A549 (cell line): ENCODE results near the gene SEC24D.

Source experiments
- BHLHE40 ChIP-seq: IDR thresholded peaks from 2 replicates; pipeline ENCODE4 v1.6.1; 2012; ENCODE audit warnings: low read depth, low read length, inconsistent platforms
- CEBPB ChIP-seq, 2 experiments: fragments of >200 bp in 1 of 2; sonication (Bioruptor Twin) in 1 of 2; formaldehyde crosslinking in 1 of 2; IDR thresholded peaks; 2 replicates each; pipeline ENCODE4 v1.6.1; 2012 to 2016
- EP300 ChIP-seq, 2 experiments: fragments of >200 bp; sonication (Bioruptor Twin); formaldehyde crosslinking; IDR thresholded peaks; 2 replicates in 1 of 2; 3 replicates in 1 of 2; pipeline ENCODE4 v1.6.1; 2016 to 2017
- HDAC2 ChIP-seq: fragments of 200-600 bp; sonication (generic); IDR thresholded peaks from 2 replicates; pipeline ENCODE4 v1.6.1; 2016
- HOXA7 ChIP-seq: fragments of 250-450 bp; sonication (Bioruptor Pico); IDR thresholded peaks from 2 replicates; pipeline ENCODE4 v1.5.0; 2020; ENCODE audit warnings: mild to moderate bottlenecking, moderate library complexity
- KDM5A ChIP-seq: fragments of 200-600 bp; sonication (generic); IDR thresholded peaks from 2 replicates; pipeline ENCODE4 v1.6.1; 2016; ENCODE audit warnings: antibody characterized with exemption, mild to moderate bottlenecking
- MAZ ChIP-seq: fragments of 150-350 bp; IDR thresholded peaks from 2 replicates; pipeline ENCODE4 v1.6.1; 2014; ENCODE audit warnings: antibody characterized with exemption, low read depth, low read length, borderline replicate concordance
- POLR2A ChIP-seq: IDR thresholded peaks from 2 replicates; pipeline ENCODE4 v1.6.1; 2012; ENCODE audit warnings: mild to moderate bottlenecking, low read length
- TF ChIP-seq, protein P1 (sequence below): fragments of >200 bp; sonication (Bioruptor Twin); formaldehyde crosslinking; IDR thresholded peaks from 3 replicates; pipeline ENCODE4 v1.5.1; 2016
- TF ChIP-seq, protein P2 (sequence below): IDR thresholded peaks from 2 replicates; pipeline ENCODE4 v1.6.1; 2012
- TF ChIP-seq, protein P3 (sequence below): IDR thresholded peaks from 2 replicates; pipeline ENCODE4 v1.6.1; 2012; ENCODE audit warnings: low read depth, borderline replicate concordance

DNA sequence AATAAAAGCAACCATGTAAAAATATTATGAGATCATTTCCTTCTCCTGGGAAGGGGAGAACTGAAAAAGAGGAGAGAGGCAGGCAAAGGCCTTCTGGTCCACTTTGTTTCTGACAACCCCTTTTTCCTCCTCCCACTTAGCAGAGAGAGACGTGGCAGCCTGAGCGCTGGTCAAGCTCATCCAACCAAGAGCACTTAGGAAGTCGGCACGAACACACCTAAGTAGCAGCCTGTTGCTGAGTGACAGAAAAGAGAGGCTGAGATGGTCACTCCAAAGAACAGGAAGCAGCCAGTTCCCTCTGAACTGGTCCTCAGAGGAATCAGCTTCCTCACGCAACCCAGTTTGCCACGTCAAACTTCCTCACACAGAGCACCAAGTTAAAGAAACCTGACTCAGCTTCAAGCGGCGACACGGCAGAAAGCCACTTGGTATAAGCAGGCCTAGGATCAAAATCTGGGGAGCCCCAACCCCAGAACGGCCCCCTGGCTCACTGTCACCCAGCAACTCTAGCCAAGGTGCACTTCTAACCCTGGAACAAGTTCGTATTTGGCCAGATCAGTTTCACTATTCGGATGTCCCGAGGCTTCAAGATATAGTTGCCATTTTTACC is 861 bp downstream of the SEC24D start:
- TF ChIP-seq EP300 (IDR thresholded peaks at IDR 0.05) = no peak
- TF ChIP-seq, protein P1, sequence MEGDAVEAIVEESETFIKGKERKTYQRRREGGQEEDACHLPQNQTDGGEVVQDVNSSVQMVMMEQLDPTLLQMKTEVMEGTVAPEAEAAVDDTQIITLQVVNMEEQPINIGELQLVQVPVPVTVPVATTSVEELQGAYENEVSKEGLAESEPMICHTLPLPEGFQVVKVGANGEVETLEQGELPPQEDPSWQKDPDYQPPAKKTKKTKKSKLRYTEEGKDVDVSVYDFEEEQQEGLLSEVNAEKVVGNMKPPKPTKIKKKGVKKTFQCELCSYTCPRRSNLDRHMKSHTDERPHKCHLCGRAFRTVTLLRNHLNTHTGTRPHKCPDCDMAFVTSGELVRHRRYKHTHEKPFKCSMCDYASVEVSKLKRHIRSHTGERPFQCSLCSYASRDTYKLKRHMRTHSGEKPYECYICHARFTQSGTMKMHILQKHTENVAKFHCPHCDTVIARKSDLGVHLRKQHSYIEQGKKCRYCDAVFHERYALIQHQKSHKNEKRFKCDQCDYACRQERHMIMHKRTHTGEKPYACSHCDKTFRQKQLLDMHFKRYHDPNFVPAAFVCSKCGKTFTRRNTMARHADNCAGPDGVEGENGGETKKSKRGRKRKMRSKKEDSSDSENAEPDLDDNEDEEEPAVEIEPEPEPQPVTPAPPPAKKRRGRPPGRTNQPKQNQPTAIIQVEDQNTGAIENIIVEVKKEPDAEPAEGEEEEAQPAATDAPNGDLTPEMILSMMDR = no peak
- no peak for TF ChIP-seq MAZ
- TF ChIP-seq HOXA7 = no peak
- TF ChIP-seq BHLHE40 = no peak
- no peak for TF ChIP-seq HDAC2
- TF ChIP-seq POLR2A = no peak
- TF ChIP-seq CEBPB (IDR thresholded peaks at IDR 0.05) = no peak
- TF ChIP-seq KDM5A = no peak
- TF ChIP-seq, protein P2, sequence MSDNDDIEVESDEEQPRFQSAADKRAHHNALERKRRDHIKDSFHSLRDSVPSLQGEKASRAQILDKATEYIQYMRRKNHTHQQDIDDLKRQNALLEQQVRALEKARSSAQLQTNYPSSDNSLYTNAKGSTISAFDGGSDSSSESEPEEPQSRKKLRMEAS = no peak; the same call in 1 of the 2 replicates
- TF ChIP-seq, protein P3, sequence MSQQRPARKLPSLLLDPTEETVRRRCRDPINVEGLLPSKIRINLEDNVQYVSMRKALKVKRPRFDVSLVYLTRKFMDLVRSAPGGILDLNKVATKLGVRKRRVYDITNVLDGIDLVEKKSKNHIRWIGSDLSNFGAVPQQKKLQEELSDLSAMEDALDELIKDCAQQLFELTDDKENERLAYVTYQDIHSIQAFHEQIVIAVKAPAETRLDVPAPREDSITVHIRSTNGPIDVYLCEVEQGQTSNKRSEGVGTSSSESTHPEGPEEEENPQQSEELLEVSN = no peak
